GM23248 (cell line): Measurements from ENCODE around the gene PRSS33.

Source experiments
- EZH2 ChIP-seq: fragments of 200-600 bp; sonication (generic); IDR thresholded peaks from 2 replicates; pipeline ENCODE4 v1.6.1; 2018; ENCODE audit warnings: antibody characterized with exemption, mild to moderate bottlenecking; ENCODE audit not compliant: insufficient read depth, poor library complexity, severe bottlenecking
- EZH2phosphoT487 ChIP-seq: fragments of 200-600 bp; sonication (generic); IDR thresholded peaks from 2 replicates; pipeline ENCODE4 v1.6.1; 2018; ENCODE audit warnings: antibody characterized with exemption, moderate library complexity, mild to moderate bottlenecking, low read depth; ENCODE audit not compliant: insufficient read depth

GRCh38 chr16:2836646-2837508 is 49.5 kb upstream of the PRSS33 start:
- TF ChIP-seq EZH2 (no peak), EZH2phosphoT487 (no peak)
